HG03066 (cell line): ENCODE data around the gene CD80.
"Not testable (repeated sequence)": the region's sequence is repeated elsewhere in the genome, so short reads cannot be mapped to it uniquely, and the experiment has no call there.

ENCODE experiments used
- ATAC-seq: cut with Tn5 transposase; IDR thresholded peaks from one replicate; pipeline ENCODE4 v1.9.1; 2021; ENCODE audit warnings: low read depth; ENCODE audit not compliant: unreplicated experiment

The CD80 gene

GRCh38 chr3:119585208-119585607 is 25.8 kb upstream of the CD80 start:
- ATAC-seq: no peak

GRCh38 chr3:119582178-119582577 is 22.8 kb upstream of the CD80 start:
- ATAC-seq: no peak

DNA sequence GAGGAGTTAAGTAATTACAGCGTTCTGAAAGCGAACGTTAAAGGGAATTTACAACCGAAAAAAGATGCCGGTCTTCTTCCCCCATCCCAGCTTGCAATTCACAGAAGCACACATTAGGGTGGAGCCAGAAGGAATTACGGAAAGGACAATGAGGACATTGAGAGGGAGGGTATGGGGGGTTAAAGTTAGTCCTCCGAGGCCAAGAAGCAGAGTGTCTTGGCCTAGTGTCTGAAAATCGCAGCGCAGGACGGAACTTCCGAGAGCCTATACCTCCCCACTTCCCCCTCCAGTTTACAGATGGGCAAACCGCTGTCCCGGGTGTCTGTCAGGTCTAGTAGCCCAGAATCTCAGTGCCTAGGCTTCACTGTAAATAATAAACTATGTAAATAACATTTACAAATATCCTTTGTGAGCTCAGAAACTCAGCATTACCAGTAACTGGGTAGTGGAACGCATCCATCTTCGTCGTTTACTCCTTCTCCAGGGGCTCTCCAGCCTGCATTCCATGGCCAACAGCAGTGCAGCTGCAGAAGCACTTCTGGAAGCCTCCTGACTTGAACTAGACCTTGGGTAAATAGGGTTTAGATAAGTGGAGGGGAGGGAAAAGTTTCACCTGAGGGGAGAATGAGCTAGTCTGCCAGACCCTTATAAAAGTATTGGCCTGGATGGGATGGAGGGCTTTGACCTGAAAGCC is 20.8 kb upstream of the CD80 start:
- ATAC-seq: peak; percentile 61

- peak; percentile 66 for ATAC-seq
Observed at GRCh38 chr3:119579366-119580066, 20.1 kb upstream of the CD80 start, which contains the start of gene ADPRH. Gene ADPRH, plus strand, starts transcription at chr3:119579492. Its CDS starts 2,678 bp downstream, at chr3:119582170.

GRCh38 chr3:119575507-119575906 is 16.1 kb upstream of the CD80 start:
- ATAC-seq: no peak

DNA sequence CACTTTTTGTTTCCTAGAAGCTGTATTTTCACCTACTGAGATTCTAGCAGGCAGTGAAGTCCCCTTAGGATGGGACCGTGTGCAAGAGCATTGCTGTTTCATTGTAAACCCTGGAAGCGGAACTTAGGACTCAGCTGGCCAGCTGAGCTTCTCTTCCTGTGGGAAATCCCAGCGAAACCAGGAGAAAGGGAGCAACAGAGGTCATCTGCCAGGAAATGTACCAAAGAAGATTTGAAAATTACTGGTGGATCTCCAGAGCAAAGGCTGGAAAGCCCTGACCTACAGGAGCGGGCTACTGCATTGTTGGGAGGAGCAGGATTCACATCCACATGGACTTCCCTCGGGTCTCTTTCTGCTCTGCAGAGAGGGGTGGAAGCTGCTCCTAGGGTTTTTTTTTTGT is 12.3 kb upstream of the CD80 start:
- no peak for ATAC-seq

- ATAC-seq: no peak
Observed at GRCh38 chr3:119571230-119571629, 11.8 kb upstream of the CD80 start.

- ATAC-seq: peak; percentile 56
Observed at GRCh38 chr3:119570229-119570628, 10.8 kb upstream of the CD80 start.

- no peak for ATAC-seq
Observed at GRCh38 chr3:119569156-119569555, 9.7 kb upstream of the CD80 start.

DNA sequence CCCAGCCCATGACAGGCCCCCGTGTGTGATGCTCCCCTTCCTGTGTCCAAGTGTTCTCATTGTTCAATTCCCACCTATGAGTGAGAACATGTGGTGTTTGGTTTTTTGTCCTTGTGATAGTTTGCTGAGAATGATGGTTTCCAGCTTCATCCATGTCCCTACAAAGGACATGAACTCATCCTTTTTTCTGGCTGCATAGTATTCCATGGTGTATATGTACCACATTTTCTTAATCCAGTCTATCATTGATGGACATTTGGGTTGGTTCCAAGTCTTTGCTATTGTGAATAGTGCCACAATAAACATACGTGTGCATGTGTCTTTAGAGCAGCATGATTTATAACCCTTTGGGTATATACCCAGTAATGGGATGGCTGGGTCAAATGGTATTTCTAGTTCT is 3.9 kb upstream of the CD80 start:
- ATAC-seq: not testable (repeated sequence)

DNA sequence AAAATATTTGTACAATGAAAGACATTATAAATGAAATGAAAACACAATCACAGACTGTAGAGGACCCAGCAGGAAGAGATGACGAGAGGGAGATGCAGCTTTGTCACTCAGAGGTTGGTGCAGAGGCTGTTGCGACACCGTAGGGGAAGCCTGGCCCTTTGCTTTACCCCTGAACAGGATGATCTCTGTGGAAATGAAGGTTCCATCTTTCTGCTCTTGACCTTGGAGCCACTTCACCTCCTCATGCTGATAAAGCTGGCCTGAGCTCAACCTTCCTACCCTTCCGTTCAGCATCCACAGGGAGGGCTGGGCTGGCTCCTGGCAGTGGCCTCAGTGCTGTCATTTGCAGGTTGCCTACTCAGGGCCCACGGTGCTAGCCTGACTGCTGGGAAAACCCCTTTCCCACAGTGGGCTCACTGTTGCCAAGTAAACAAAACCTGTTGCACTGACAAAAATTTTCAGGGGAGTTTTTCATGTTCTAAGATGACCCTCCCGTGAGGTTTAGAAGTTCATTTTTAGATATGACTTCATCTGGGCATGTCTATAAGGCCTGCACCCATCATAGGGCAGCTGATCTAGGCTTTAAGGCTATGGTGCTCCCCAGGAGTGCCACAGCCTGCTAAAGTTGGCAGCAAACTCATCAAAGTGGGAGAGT is 3.0 kb upstream of the CD80 start:
- ATAC-seq: peak; percentile 52

DNA sequence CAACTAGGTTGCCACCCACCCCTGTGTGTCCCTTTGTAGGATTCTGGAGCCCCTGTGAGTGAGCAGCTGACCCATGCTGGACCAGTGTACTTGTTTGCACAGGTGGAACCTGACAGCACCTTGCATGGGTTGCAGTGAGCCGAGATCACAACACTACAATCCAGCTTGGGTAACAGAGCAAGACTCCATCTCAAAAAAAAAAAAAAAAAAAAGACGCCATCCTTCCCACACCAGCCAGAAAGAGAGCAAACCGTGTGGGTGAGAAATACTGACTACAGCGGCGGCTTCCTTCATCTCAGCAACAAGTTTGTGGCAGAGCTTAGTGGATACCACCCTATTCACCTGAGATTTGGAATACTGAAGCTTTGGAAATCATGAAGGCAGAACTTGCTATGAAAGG is 746 bp upstream of the CD80 start:
- no peak for ATAC-seq

DNA sequence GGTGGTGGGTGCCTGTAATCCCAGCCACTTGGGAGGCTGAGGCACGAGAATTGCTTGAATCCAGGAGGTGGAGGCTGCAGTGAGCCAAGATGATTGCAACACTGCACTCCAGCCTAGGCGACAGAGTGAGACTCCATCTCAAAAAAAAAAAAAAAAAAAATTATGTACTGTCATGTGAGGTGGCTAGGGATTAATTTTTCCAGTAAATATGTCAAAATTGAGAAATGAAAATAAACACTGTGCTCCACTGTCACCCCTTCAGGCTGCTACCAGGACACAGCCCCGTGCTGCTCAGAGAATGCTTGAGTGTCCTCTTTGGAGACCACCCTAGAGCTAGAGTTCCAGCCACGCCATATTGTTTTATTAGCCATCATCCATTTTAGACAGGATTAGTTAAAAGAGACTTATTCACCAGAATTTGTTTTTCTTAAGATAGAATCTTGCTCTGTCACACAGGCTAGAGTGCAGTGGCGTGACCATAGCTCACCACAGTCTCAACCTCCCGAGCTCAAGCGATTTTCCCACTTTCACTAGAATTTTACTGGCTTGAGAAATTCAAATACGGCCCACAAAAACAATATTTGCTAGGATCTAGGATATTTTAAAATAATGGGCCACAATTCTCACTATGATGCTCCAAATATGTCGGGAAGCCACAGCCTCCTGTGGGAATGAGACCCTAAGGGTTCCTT is 642 bp downstream of the CD80 start:
- no peak for ATAC-seq

- ATAC-seq: no peak
Observed at GRCh38 chr3:119557877-119558269, 1.5 kb downstream of the CD80 start.

DNA sequence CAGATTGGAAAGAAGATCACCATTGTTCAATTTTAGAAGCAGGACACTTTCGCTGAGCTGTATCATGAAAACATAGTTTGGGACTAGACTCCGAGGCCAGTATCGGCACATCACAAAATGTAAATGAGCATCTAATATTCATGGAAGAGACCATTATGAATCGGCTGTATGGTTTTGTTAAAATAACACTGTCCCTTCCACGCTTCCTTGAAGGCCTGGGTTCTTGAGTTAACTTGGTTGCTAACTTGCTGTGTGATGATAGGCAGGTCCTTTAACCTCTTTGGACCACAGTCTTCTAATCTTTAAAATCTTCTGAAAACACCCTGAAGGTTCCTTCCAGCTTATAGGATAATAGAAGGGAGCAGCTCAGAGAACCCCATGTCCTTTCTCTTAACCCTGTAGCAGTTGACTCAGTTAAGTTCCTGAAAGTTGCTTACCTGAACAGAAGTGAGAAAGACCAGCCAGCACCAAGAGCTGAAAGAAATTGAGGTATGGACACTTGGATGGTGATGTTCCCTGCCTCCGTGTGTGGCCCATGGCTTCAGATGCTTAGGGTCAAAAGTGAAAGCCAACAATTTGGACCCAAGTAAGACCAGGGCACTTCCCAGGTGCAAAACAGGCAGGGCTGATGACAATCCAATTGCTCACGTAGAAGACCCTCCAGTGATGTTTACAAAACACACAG is 2.1 kb downstream of the CD80 start:
- no peak for ATAC-seq

DNA sequence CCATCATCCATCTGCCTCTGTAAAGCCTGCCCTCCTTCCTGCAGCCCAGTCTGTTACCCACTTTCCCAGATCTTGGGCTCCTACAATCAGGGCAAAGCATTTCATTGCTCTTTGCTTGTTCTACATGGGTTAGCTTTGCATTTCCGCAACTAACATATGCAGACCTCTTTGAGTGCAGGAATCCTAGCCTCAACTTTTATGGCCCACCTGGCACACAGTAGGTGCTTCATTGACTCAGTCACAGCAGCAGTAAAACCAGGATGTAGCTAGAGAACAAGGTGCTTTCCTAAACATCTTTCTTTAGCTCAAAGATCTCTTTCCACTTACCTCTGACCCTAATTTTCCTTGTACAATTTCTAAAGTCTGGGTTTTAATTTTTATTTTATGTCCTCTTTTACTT is 3.5 kb downstream of the CD80 start:
- ATAC-seq: no peak

GRCh38 chr3:119555309-119555735 is 4.1 kb downstream of the CD80 start:
- no peak for ATAC-seq

DNA sequence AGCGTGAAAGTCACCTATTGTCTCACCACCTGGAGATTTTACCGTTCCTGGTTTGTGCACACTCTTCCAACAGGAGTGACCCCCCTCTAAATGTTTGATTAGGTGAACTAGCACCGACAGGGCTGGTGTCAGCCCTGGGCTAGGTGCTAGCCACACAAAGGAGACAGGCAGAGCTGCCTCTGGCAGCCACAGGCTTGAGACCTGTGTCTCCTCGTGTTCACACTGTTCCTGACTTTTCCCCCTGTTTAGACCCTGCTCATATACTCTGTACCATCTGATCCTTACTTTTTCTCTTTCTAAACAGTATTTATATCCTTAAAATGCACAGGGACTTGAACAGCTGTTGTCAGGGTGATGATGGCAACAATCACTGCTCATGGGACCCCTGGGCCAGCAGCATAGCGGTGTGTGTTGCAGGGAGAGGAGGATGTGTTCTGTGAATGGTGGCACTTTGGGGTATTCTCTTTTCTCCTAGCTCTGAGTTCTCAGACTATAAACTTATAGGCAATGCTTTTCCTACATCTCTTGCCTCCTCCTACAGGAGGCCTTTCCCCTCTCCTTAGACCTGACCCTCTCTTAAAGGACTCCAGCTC is 5.5 kb downstream of the CD80 start:
- no peak for ATAC-seq

- not testable (repeated sequence) for ATAC-seq
Observed at GRCh38 chr3:119552928-119553327, 6.5 kb downstream of the CD80 start.

DNA sequence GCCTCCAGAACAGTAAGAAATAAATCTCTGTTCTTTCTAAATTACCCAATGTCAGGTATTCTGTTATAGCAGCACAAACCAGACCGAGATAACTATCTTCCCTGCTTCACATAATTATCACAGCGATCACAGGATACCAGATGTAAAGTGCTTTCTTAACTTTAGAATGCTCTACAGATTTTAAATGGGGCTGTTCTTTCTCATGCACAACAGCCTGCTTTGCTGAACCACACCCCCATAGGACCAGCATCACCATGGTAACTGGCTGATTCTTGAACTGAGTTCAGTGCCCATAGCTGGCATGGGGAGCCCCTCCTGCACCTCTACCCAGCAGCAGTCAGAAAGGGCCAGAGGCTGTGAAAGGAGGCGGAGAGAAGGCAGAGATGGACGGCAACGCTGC is 7.8 kb downstream of the CD80 start:
- ATAC-seq: no peak
